Activated CD4-positive, alpha-beta T cell treated with anti-CD3 and anti-CD28 coated beads for 36 hours (primary cell): ENCODE data around the gene SUPT20H. TPM values are rescaled to one million over a fixed set of nuclear protein-coding genes. Genes with fewer than 3 reads are reported as not detected.

Experiments used
- ATAC-seq: fragments of 200-7000 bp; cut with Tn5 transposase; one replicate; pipeline ENCODE4 v1.10.0; 2021; ENCODE audit warnings: mild to moderate bottlenecking, moderate library complexity
- CTCF ChIA-PET: fragments of 350-600 bp; sonication (Branson Sonifier 250); formaldehyde crosslinking; loops from one replicate; lab custom pipeline; 2021; ENCODE audit warnings: antibody characterized with exemption; lab: Charles Lee
- POLR2A ChIA-PET: fragments of 350-600 bp; sonication (Branson Sonifier 250); formaldehyde crosslinking; loops from one replicate; lab custom pipeline; 2021; ENCODE audit warnings: antibody characterized with exemption, inconsistent platforms; lab: Charles Lee
- DNase-seq: peaks from one replicate; pipeline ENCODE4 v3.0.0-alpha.2; 2020
- H3K27ac Mint-ChIP-seq: one replicate; pipeline ENCODE4 v1.8.0; 2021; ENCODE audit warnings: mixed read lengths
- H3K27me3 Mint-ChIP-seq: one replicate; pipeline ENCODE4 v1.8.0; 2021; ENCODE audit warnings: mixed read lengths
- H3K36me3 Mint-ChIP-seq: one replicate; pipeline ENCODE4 v1.8.0; 2021; ENCODE audit warnings: low read depth, mixed read lengths
- H3K4me1 Mint-ChIP-seq: one replicate; pipeline ENCODE4 v1.8.0; 2021; ENCODE audit warnings: mixed read lengths
- H3K4me3 Mint-ChIP-seq: one replicate; pipeline ENCODE4 v1.8.0; 2021; ENCODE audit warnings: mild to moderate bottlenecking, moderate library complexity, mixed read lengths
- H3K9me3 Mint-ChIP-seq: one replicate; pipeline ENCODE4 v1.8.0; 2021; ENCODE audit warnings: low read depth, mixed read lengths
- intact Hi-C, 2 experiments: fragments of 100-400 bp; cut with DNase I in 1 of 2; cut with micrococcal nuclease in 1 of 2; formaldehyde crosslinking; loops; one replicate each; pipeline versions ENCODE4 v1.14.2 to v1.15.1; 2022 to 2024; cut with DNase I, micrococcal nuclease
- total RNA-seq, 2 experiments: library from RNA; stranded (reverse); gene quantifications; one replicate each; pipeline ENCODE4 v1.2.3, GENCODE V29; 2021

The SUPT20H gene
- total RNA-seq, 2 experiments from 2014 or later: 67.2 to 69.4 TPM

DNA sequence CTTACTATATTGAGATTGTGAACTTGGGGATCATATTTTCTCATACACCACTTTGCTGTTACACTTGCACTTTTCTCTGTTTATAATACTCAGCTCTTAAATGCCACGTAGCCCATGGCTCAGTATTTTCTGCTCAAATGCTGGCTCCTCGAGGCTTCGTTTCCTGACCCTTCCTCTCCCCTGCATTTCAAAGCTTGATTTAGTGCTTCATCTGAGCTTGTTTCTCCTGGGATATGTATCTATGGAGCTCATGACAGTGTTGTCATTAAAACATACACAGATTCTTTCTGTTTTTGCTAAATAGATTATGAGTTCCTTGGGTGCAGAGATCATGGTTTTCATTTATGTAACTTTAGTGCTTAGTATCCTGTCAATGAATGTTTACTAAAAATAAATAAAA is 34.6 kb upstream of the SUPT20H start:
- DNase-seq: no peak
- Mint-ChIP-seq H3K9me3 (no peaks in the 10 kb centered on the region), H3K36me3 (no peaks in the 10 kb centered on the region), H3K4me3 (no peak overlapping the region), H3K4me1 (peaks cover 5% of the 10 kb centered on the region), H3K27me3 (peaks cover 9% of the 10 kb centered on the region), H3K27ac (no peak overlapping the region)
- POLR2A ChIA-PET: no interaction called here
- no peak for ATAC-seq
- intact Hi-C loops: no loop called here
- CTCF ChIA-PET: no interaction called here

DNA sequence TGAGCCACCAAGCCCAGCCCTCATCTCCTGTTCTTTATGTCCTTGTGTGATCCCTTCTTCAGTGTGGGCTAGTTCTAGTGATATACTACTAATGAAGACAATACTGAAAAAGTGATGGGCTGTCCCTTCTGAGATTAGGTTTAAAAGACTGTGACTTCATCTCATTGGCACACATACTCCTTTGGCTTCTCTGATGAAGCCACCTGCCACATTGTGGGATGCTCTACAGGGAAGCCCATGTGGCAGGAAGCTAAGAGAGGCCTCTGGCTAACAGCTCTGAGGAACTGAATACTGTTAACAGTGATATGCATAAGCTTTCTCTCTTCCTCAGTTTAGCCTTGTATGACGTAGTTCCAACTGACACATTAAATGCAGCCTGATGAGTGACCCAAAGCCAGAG is 32.3 kb upstream of the SUPT20H start:
- ChIA-PET CTCF (interaction anchor here (1.2 kb wide), 1 partner anchor 9 kb away, joined by 3 read pairs; no protein-coding TSS in a partner anchor), POLR2A (no interaction called here)

DNA sequence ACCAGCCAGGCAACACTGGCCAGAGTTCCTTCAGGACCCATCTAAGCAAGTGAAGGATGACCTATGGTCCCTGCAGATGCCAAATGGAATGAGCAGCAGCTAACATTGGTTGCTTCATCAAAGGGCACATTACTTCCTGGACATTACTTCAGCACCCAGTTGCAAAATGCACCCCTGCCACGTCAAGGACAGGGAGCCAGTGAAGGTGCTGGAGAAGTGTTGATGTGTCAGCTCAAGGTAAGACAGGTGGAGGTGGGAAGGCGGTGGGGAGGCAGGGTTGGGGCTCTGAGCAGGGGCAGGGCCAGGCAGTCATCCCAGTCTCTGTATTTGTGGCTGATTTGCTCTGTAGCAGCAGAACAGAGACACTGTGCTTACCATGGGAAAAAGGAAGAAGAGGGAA is 31.4 kb upstream of the SUPT20H start:
- intact Hi-C loops: no loop called here
- ChIA-PET POLR2A (no interaction called here), CTCF (interaction anchor here (1.2 kb wide), 1 partner anchor 10 kb away, joined by 3 read pairs; no protein-coding TSS in a partner anchor)
- Mint-ChIP-seq H3K9me3 (no peaks in the 10 kb centered on the region), H3K36me3 (no peaks in the 10 kb centered on the region), H3K27me3 (peaks cover 10% of the 10 kb centered on the region), H3K4me3 (no peak overlapping the region), H3K4me1 (no peaks in the 10 kb centered on the region), H3K27ac (no peak overlapping the region)
- DNase-seq: no peak
- ATAC-seq: no peak

More for the DNA sequence above, 32.3 kb upstream of the SUPT20H start:
- Mint-ChIP-seq H3K27me3 (peaks cover 9% of the 10 kb centered on the region), H3K4me3 (no peak overlapping the region), H3K27ac (no peak overlapping the region), H3K36me3 (no peaks in the 10 kb centered on the region), H3K9me3 (no peaks in the 10 kb centered on the region), H3K4me1 (no peaks in the 10 kb centered on the region)
- DNase-seq (no peak), ATAC-seq (no peak)
- intact Hi-C loops: no loop called here

DNA sequence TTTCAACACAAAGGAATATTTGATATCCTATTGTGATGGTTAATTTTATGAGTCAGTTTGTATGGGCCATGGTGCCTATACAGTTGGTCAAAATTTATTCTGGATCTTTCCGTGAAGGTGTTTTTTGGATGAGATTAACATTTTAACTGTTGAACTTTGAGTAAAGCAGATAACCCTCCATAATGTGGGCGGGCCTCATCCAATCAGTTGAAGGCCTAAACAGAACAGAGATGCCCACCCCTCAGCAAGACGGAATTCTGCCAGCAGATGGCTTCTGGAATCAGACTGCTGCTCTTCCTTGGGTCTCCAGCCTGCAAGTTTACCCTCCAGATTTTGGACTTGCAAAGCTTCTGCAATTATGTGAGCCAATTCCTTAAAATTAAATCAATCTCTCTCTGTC is 30.0 kb upstream of the SUPT20H start:
- no peak overlapping the region for H3K27ac Mint-ChIP-seq
- H3K27me3 Mint-ChIP-seq: peaks cover 10% of the 10 kb centered on the region
- no peaks in the 10 kb centered on the region for H3K4me1 Mint-ChIP-seq
- ChIA-PET POLR2A (no interaction called here), CTCF (no interaction called here)
- intact Hi-C loops: no loop called here
- H3K36me3 Mint-ChIP-seq: no peaks in the 10 kb centered on the region
- H3K4me3 Mint-ChIP-seq: no peak overlapping the region
- no peak for ATAC-seq
- DNase-seq: no peak
- no peaks in the 10 kb centered on the region for H3K9me3 Mint-ChIP-seq

DNA sequence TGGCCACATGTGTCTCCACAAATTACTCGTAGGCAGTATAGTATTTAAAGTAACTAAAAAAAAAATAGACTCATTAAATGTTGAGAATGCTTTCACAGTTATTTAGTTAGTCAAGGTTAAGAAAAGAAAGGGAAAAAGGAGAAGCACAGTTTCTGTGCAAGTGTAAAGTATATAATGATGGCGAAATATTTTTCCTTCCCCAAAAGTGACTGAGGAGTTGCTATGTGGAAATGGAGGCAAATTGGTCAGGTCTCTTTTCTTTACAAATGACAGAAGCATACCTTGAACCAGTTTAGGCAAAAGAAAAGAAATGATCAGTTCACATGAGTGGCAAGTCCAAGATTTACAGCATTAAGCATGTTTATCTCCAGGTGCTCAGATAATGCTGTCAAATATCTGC is 28.0 kb upstream of the SUPT20H start:
- POLR2A ChIA-PET: no interaction called here
- ATAC-seq: no peak
- Mint-ChIP-seq H3K4me1 (no peaks in the 10 kb centered on the region), H3K9me3 (no peaks in the 10 kb centered on the region), H3K36me3 (no peaks in the 10 kb centered on the region), H3K4me3 (no peak overlapping the region), H3K27ac (no peak overlapping the region), H3K27me3 (peaks cover 9% of the 10 kb centered on the region)
- CTCF ChIA-PET: interaction anchor here (1.8 kb wide), 1 partner anchor 12 kb away, joined by 5 read pairs; no protein-coding TSS in a partner anchor
- DNase-seq: no peak
- intact Hi-C loops: no loop called here

DNA sequence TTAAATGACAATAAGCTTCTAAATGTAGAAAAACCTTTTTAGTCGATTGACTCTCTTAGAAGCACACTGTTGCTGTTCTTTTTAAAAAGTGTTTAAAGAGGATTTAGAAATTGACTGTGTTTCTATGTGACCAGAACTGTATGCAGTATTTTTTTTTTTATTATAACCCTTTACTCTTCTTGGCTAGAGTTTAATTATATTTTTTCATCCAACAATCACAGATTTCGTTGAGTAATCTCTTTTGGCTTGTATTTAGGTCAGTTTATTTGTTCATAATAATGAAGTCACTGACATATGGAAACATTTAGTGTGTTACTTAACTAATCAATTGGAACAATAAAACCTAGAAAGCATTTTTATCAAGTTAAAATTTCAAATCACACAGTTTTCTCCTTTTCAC is 26.1 kb upstream of the SUPT20H start:
- H3K4me3 Mint-ChIP-seq: no peak overlapping the region
- peaks cover 11% of the 10 kb centered on the region for H3K27me3 Mint-ChIP-seq
- POLR2A ChIA-PET: no interaction called here
- ATAC-seq (no peak), DNase-seq (no peak)
- H3K4me1 Mint-ChIP-seq: no peaks in the 10 kb centered on the region
- H3K27ac Mint-ChIP-seq: no peak overlapping the region
- no peaks in the 10 kb centered on the region for H3K9me3 Mint-ChIP-seq
- CTCF ChIA-PET: interaction anchor here (1.8 kb wide), 1 partner anchor 10 kb away, joined by 5 read pairs; no protein-coding TSS in a partner anchor
- no peaks in the 10 kb centered on the region for H3K36me3 Mint-ChIP-seq
- intact Hi-C loops: no loop called here

DNA sequence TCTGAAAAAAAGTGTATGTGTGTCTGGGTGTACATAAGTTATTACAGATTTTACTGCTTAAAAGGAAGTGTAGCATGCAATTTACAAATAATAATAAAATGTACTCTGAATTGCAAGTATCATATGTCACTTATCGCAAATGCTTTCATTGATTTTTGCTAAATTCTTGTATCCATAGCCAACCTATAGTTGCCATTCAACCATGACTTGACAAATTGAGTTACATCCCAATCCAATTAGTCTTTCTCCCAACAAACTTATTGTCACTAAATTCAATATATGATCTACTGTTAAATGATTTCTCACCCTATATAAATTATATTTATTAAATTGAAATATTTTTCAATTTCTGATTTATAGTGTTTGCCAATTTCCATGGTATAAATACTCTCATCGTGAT is 17.3 kb upstream of the SUPT20H start:
- Mint-ChIP-seq H3K36me3 (no peaks in the 10 kb centered on the region), H3K27ac (no peak overlapping the region), H3K9me3 (no peaks in the 10 kb centered on the region), H3K27me3 (no peaks in the 10 kb centered on the region), H3K4me3 (no peak overlapping the region), H3K4me1 (no peaks in the 10 kb centered on the region)
- ATAC-seq (no peak), DNase-seq (no peak)
- intact Hi-C loops: loop anchor here in 1 of 2 experiments (10.0 kb wide), 2 partner anchors 528 to 1508 kb away; no protein-coding TSS in a partner anchor
- CTCF ChIA-PET: no interaction called here
- POLR2A ChIA-PET: no interaction called here

DNA sequence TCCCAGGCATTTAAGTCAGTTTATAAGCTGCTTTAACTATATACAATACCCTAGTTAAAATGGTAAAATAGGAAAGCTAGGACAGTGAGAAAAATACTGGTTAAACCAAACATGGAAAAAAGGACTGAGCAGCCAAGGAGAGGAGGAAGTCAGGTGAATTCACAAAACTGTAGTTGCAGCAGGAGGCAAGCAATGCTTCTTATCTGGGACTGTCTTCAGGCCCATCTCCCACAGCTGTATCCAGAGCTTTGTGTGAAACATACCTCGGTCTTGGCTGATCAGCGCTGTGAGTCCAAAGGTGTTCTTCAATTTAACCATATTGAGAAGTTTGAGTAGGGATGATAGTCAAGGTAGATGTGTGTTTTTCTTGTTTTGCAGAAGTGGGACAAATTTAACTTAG is 15.7 kb upstream of the SUPT20H start:
- POLR2A ChIA-PET: no interaction called here
- CTCF ChIA-PET: interaction anchor here (1.9 kb wide), 1 partner anchor 12 kb away, joined by 5 read pairs; no protein-coding TSS in a partner anchor
- ATAC-seq (no peak), DNase-seq (no peak)
- intact Hi-C loops: loop anchor here in 1 of 2 experiments (2.0 to 10.0 kb wide), 3 partner anchors 530 to 1798 kb away; no protein-coding TSS in a partner anchor
- H3K27me3 Mint-ChIP-seq: no peaks in the 10 kb centered on the region
- H3K4me1 Mint-ChIP-seq: no peaks in the 10 kb centered on the region
- H3K36me3 Mint-ChIP-seq: no peaks in the 10 kb centered on the region
- H3K4me3 Mint-ChIP-seq: no peak overlapping the region
- no peak overlapping the region for H3K27ac Mint-ChIP-seq
- no peaks in the 10 kb centered on the region for H3K9me3 Mint-ChIP-seq

DNA sequence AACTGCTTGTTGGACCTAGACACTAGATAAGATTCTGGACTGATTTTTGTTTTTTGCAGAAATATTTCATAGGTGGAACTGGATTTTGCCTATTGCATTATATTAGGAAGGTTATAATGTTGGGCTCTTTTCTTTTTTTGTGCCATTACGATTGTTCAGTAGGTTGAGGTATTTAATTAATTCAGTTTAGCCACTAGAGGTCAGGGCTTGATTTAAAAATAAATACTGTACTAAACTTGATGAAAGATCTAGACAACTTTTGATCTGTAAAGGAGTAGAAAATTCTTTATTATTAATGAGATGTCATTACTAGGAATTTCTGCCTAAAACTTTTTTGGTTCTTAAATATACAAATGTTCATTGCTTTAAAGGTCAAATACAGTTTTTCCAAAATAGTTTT is 15.2 kb upstream of the SUPT20H start:
- H3K4me3 Mint-ChIP-seq: no peak overlapping the region
- no peak overlapping the region for H3K27ac Mint-ChIP-seq
- CTCF ChIA-PET: interaction anchor here (1.9 kb wide), 1 partner anchor 12 kb away, joined by 5 read pairs; no protein-coding TSS in a partner anchor
- no peaks in the 10 kb centered on the region for H3K36me3 Mint-ChIP-seq
- no peaks in the 10 kb centered on the region for H3K9me3 Mint-ChIP-seq
- no peak for ATAC-seq
- POLR2A ChIA-PET: no interaction called here
- no peaks in the 10 kb centered on the region for H3K27me3 Mint-ChIP-seq
- intact Hi-C loops: loop anchor here in 1 of 2 experiments (2.0 to 10.0 kb wide), 4 partner anchors 530 to 1843 kb away; no protein-coding TSS in a partner anchor
- H3K4me1 Mint-ChIP-seq: no peaks in the 10 kb centered on the region
- DNase-seq: no peak

DNA sequence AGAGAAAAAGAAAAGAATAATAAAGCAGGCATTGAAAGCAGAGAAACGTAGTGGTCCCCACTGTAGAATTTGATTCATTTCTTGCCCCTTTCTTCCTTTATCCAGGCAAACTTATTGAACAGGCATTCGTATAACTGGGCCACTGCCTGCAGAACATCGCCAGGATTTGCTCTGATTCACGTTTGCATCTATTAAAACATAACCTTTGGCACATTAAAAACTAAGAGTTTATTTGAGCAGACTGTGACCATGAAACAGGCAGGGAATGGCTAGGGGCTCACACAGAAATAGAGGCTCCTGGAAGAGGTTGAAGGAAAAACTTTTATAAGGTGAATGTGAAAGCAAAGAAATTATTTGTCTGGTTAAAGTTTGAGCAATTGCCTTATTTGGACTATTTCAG is 12.5 kb upstream of the SUPT20H start:
- Mint-ChIP-seq H3K36me3 (no peaks in the 10 kb centered on the region), H3K9me3 (no peaks in the 10 kb centered on the region), H3K4me3 (no peak overlapping the region), H3K4me1 (no peaks in the 10 kb centered on the region), H3K27me3 (no peaks in the 10 kb centered on the region), H3K27ac (no peak overlapping the region)
- ATAC-seq (no peak), DNase-seq (no peak)
- ChIA-PET CTCF (no interaction called here), POLR2A (no interaction called here)
- intact Hi-C loops: loop anchor here in 1 of 2 experiments (5.0 to 10.0 kb wide), 3 partner anchors 533 to 1845 kb away; no protein-coding TSS in a partner anchor

DNA sequence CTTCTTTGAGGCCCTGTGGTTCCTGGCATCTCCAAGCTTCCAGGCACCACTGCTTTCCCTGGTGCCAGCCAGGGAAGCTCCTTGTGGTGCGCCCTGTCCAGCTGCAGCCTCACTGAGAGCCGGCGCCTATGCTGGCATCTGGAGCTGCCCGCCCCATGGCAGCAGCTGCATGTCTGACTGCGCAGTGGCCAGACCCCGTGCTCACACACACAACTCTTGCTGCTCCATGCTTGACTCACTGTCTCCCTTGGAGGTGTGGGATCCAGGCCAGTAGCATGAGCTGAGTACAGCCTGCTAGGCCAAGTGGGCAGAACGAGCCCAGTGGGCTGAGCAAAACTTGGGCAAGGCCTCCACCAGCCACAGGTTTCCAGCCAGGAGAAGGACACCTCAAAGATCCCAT is 11.5 kb upstream of the SUPT20H start:
- no peaks in the 10 kb centered on the region for H3K27me3 Mint-ChIP-seq
- H3K9me3 Mint-ChIP-seq: no peaks in the 10 kb centered on the region
- H3K4me3 Mint-ChIP-seq: no peak overlapping the region
- ATAC-seq: no peak
- CTCF ChIA-PET: interaction anchor here (0.6 kb wide), 1 partner anchor 1250 kb away, joined by 3 read pairs; no protein-coding TSS in a partner anchor
- intact Hi-C loops: loop anchor here in 1 of 2 experiments (5.0 to 10.0 kb wide), 3 partner anchors 534 to 1846 kb away; no protein-coding TSS in a partner anchor
- no peak overlapping the region for H3K27ac Mint-ChIP-seq
- H3K36me3 Mint-ChIP-seq: no peaks in the 10 kb centered on the region
- DNase-seq: no peak
- POLR2A ChIA-PET: no interaction called here
- H3K4me1 Mint-ChIP-seq: no peaks in the 10 kb centered on the region

DNA sequence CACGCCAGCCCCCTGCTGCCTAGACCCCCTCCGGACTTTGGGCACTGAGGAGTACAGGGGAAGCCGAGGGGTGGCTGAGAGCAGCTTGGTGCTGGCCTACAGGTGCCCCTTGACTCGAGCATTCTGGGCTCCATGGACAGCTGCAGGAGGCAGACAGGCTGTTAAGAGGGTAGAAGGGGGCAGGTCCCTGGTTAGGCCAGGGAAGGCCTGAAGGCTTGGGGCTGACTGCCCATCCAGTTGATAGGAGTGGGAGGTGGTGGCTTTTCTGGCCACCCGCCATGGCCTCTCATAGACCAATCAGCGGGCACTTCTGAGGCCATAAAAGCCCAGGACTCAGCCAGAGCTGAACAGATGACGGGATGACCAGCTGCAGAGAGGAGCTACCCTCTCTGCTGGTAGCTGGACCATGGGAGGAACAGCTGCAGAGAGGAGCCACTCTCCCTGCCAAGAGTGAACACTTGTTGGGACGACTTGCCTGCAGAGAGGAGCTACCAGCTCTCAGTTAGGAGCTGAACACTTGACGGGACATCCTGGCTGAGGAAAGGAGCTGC is 10.7 kb upstream of the SUPT20H start:
- no peak for ATAC-seq
- no peak for DNase-seq
- no peaks in the 10 kb centered on the region for H3K27me3 Mint-ChIP-seq
- intact Hi-C loops: loop anchor here in 1 of 2 experiments (5.0 to 10.0 kb wide), 3 partner anchors 535 to 1847 kb away; no protein-coding TSS in a partner anchor
- no peak overlapping the region for H3K4me3 Mint-ChIP-seq
- H3K9me3 Mint-ChIP-seq: no peaks in the 10 kb centered on the region
- ChIA-PET CTCF (interaction anchor here (0.6 kb wide), 1 partner anchor 1249 kb away, joined by 3 read pairs; no protein-coding TSS in a partner anchor), POLR2A (no interaction called here)
- H3K36me3 Mint-ChIP-seq: no peaks in the 10 kb centered on the region
- no peak overlapping the region for H3K27ac Mint-ChIP-seq
- H3K4me1 Mint-ChIP-seq: no peaks in the 10 kb centered on the region
